Body of pancreas (tissue), 4 donors: ENCODE data around the gene MRPL9.

ENCODE experiments used
- CTCF ChIP-seq, 7 experiments: fragments of 450-650 bp in 4 of 7; fragments of 200-600 bp in 3 of 7; sonication (generic) in 3 of 7; IDR thresholded peaks; one replicate each; pipeline ENCODE4 v1.5.1; 2016 to 2019; ENCODE audit warnings: antibody characterized with exemption in 7 of 7
- POLR2A ChIP-seq, 3 donors: fragments of 450-650 bp; IDR thresholded peaks; one replicate each; pipeline ENCODE4 v1.6.1; 2016; ENCODE audit warnings: antibody characterized with exemption in 3 of 3, mild to moderate bottlenecking in 2 of 3

GRCh38 chr1:151807131-151807530 is 43.8 kb upstream of the MRPL9 start:
- TF ChIP-seq POLR2A (IDR thresholded peaks at IDR 0.05): no peak
- no peak for TF ChIP-seq CTCF (IDR thresholded peaks at IDR 0.05)
